Neural cell (in vitro differentiated cells): ENCODE measurements around the gene PFKP.

Experiments used
- POLR2AphosphoS5 ChIP-seq: IDR thresholded peaks from 2 replicates; pipeline ENCODE4 v1.6.1; 2012
- SMC3 ChIP-seq: fragments of 450-650 bp; conservative IDR thresholded peaks from 2 replicates; pipeline ENCODE4 v1.6.1; 2014; ENCODE audit warnings: antibody characterized with exemption, mild to moderate bottlenecking, moderate library complexity; ENCODE audit not compliant: poor library complexity
- TF ChIP-seq, protein P1 (sequence below): fragments of 450-650 bp; IDR thresholded peaks from 2 replicates; pipeline ENCODE4 v1.5.1; 2014; ENCODE audit warnings: antibody characterized with exemption, mild to moderate bottlenecking, moderate library complexity; ENCODE audit not compliant: poor library complexity, severe bottlenecking
- TF ChIP-seq, protein P2 (sequence below): IDR thresholded peaks from 2 replicates; pipeline ENCODE4 v1.6.1; 2012; ENCODE audit warnings: borderline replicate concordance

DNA sequence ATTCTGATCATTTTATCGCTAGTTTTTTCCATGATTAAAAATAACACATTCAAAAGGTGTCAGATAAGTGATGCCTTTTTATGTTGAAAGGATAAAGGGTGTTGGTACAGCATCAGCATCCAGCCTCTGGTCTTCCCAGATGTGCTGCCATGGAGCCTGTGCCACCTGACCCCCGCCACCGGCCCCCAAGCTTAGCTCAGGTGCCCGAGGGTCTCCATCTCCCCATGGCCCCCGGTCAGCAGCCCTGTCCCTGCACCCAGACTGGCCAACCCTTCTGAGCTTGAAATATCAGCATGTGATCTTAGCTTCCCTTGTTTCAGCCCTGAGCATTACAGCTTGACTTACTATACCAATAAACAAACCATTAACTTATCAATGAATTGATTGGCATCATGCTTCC is 24.6 kb downstream of the PFKP start:
- TF ChIP-seq, protein P1, sequence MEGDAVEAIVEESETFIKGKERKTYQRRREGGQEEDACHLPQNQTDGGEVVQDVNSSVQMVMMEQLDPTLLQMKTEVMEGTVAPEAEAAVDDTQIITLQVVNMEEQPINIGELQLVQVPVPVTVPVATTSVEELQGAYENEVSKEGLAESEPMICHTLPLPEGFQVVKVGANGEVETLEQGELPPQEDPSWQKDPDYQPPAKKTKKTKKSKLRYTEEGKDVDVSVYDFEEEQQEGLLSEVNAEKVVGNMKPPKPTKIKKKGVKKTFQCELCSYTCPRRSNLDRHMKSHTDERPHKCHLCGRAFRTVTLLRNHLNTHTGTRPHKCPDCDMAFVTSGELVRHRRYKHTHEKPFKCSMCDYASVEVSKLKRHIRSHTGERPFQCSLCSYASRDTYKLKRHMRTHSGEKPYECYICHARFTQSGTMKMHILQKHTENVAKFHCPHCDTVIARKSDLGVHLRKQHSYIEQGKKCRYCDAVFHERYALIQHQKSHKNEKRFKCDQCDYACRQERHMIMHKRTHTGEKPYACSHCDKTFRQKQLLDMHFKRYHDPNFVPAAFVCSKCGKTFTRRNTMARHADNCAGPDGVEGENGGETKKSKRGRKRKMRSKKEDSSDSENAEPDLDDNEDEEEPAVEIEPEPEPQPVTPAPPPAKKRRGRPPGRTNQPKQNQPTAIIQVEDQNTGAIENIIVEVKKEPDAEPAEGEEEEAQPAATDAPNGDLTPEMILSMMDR: no peak
- no peak for TF ChIP-seq SMC3
- TF ChIP-seq POLR2AphosphoS5: no peak
- TF ChIP-seq, protein P2, sequence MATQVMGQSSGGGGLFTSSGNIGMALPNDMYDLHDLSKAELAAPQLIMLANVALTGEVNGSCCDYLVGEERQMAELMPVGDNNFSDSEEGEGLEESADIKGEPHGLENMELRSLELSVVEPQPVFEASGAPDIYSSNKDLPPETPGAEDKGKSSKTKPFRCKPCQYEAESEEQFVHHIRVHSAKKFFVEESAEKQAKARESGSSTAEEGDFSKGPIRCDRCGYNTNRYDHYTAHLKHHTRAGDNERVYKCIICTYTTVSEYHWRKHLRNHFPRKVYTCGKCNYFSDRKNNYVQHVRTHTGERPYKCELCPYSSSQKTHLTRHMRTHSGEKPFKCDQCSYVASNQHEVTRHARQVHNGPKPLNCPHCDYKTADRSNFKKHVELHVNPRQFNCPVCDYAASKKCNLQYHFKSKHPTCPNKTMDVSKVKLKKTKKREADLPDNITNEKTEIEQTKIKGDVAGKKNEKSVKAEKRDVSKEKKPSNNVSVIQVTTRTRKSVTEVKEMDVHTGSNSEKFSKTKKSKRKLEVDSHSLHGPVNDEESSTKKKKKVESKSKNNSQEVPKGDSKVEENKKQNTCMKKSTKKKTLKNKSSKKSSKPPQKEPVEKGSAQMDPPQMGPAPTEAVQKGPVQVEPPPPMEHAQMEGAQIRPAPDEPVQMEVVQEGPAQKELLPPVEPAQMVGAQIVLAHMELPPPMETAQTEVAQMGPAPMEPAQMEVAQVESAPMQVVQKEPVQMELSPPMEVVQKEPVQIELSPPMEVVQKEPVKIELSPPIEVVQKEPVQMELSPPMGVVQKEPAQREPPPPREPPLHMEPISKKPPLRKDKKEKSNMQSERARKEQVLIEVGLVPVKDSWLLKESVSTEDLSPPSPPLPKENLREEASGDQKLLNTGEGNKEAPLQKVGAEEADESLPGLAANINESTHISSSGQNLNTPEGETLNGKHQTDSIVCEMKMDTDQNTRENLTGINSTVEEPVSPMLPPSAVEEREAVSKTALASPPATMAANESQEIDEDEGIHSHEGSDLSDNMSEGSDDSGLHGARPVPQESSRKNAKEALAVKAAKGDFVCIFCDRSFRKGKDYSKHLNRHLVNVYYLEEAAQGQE: no peak
